Stimulated activated CD4-positive, alpha-beta T cell treated with anti-CD3 and anti-CD28 coated beads, Interleukin-12 subunit alpha, Interleukin-12 subunit beta, amount 100 ng/mL, for 48 hours (primary cell): ENCODE measurements around the gene SLC25A26.
"Not testable (repeated sequence)": the region's sequence is repeated elsewhere in the genome, so short reads cannot be mapped to it uniquely, and the experiment has no call there.

Source experiments
- DNase-seq, 3 donors: peaks; one replicate each; pipeline ENCODE4 v3.0.0-alpha.2; 2020; ENCODE audit warnings: low read depth in 2 of 3, low spot score in 1 of 3

The SLC25A26 gene

DNA sequence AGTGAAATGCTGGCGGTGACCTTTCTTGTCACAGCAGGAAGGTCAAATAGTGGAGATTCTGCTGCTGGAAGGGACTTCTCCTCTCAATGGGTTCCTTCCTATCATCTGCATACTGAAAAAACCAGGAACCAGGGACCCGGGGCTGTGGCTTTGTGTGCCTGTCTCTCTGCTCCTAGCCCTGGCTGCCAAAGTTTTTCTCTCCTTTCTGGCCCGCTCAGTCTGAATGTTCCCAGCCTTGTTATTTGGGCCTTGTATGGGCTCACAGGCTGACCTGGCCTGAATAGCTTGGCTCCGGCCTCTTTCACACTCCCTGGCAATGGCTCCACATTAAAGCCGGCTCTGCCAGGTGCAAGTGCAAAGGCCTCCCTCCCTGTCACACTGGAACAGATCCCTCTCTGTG lies 185.4 kb downstream of the SLC25A26 start:
- DNase-seq = no peak

GRCh38 chr3:66406831-66407610 lies 186.2 kb downstream of the SLC25A26 start:
- DNase-seq = no peak

DNA sequence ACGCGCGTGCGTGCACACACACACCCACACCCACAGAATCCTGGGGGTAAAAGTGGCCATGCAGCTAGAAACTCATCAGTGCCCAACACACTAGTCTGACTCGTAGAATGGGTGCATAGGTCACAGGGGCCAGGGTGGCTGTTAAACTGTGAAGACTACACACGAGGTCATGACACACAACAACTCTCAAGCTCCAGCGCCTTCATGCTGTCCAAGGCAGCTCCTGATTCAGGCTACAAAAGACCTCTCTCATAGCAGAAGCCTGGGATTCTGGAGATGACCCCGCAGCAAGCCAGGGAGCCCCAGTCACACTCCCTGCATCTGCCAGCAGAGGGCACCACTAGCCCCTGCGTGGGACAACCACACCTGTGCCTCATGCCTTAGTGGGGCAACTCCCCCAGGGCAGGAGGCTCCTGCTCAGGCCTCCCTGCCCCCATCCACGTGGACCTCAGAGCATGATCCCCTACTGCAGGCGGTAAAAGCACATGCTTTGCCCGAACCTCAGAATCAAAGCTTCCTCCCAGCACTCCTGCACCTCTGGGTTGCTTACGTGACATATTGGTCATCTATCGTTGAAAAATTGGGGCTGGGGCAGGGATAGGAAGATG lies 186.9 kb downstream of the SLC25A26 start:
- peak; percentile 63 to 71 (median 67) for DNase-seq

DNA sequence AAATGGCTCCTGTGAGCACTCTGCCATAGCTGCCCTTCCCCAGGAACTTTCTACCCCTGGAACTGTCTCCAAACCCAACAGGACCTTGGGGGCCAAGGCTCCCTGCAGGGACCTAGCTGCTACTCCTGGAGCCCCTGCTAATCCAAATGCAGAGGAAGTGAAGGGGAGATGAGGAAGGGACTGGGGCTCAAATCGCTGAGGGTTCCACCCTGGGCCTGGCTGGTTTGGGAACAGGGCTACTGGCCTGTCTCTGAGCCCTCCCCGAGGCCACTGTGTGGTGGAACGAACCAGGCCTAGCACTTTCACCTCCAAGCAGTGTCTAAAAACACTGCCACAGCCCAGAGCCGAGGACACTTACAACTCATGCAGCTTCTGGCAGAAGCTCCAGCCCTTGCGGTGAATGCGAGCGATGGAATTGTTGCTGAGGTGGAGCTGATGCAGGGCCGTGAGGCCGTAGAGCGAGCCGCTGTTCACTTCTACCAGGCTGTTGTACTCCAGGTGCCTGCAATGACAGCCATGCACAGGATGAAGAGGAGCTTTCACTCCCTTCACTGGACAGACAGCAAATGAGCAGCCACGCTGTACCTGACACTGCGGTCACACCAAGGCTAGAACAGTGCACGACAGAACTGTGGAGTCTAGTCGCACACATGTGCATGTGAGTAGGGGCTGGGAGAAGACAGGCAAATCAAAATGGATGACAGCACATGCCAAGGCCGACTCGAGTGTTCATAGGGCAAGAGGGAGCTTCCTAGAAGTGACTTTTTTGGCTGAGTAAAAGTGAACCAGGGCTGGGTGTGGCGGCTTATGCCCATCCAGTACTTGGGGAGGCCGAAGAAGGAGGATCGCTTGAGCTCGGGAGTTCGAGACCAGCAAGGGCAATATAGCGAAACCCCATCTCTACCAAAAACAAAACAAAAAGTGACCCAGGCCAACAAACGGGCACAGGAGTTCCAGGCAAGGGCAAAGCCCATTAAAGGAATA lies 189.3 kb downstream of the SLC25A26 start:
- DNase-seq = no peak

DNA sequence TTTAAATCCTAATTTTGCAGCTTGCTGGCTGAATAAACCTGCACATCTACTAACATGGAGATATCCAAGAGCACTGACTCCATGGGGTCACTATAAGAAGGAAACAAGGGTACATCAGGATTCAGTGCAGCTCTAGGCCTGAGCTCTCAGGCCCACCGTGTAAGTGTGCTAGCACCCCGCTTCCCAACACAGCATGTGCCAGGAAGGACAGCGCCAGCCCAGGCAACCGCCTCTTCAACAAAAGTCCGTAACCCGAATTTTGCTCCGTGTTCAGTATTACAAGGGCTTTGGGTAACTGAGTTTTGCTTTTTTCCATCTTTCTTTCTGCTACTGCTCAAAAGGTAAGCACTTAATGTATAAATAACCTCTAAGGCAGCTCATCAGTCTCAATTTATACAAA lies 190.2 kb downstream of the SLC25A26 start:
- no peak for DNase-seq

GRCh38 chr3:66411474-66411873 lies 190.7 kb downstream of the SLC25A26 start:
- DNase-seq = no peak

DNA sequence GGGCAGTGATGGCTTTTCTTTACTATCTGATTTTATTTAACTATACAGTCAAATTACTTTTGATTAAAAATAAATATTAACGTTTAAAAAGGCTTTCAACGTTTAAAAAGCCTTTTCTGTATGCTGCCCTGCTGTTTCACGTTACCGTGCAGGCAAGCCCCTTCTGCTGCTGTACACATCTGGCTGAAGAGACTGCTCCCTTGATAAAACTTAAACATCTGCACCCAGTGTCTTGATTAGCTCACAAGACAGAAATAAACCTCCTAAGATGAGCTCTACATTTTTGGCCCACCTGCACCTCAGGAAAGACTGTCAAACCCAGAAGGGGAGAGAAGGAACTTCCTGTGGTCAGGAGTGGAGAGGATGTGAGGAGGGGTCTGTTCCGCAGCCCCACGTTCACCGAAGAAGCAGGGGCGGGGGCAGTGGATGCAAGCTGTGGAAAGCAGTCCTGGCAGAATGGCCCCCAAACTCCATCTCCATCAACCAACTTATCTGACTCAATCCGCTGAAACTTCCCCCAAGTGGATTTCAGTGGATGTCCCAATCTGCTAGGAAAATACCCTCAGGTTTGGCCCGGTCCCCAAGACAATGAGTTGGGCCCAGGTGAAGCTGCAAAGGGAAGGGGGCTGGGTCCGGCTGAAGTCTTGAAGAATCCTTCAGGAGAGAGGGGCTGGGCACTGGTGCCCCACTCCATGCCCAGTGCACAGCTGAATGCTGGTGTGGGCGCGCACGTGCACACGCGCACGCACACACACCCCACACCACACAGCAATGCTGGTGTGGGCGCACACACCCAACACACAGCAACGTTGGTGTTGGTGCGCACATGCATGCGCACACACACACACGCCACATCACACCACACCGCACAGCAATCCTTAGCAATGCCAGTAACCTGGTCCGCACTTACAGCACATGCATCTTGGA lies 191.4 kb downstream of the SLC25A26 start:
- DNase-seq = no peak

GRCh38 chr3:66413151-66413751 lies 192.4 kb downstream of the SLC25A26 start:
- no peak for DNase-seq

- no peak for DNase-seq
Measured at GRCh38 chr3:66414846-66415245, 194.0 kb downstream of the SLC25A26 start.

DNA sequence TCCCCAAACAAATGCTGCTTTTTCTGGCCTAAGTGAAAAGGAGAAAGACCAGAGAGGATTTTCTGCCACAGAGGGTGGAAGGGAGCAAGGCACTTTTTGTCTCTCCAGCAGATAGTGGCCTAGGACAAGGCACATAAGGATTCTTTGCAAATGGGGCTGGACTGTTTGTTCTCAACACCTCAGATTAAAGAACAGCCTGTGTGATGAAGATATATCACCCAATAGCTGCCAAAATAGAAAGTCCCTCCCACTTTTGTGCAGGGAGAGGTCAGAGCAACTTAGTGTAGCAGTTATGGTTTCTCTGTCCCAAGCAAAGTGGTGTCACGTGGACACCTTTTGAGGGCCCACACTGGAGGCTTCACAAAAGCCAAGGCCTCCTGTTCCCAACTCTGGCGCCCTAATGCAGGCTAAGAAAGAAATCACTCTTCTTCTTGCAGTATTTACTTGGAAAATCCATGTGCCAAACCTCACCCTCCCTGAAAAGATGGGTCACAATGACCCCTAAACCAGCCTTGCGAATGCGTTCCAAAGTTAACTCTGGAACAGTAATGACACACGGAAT lies 195.1 kb downstream of the SLC25A26 start:
- no peak for DNase-seq

GRCh38 chr3:66416556-66417304 lies 195.9 kb downstream of the SLC25A26 start:
- DNase-seq = no peak

DNA sequence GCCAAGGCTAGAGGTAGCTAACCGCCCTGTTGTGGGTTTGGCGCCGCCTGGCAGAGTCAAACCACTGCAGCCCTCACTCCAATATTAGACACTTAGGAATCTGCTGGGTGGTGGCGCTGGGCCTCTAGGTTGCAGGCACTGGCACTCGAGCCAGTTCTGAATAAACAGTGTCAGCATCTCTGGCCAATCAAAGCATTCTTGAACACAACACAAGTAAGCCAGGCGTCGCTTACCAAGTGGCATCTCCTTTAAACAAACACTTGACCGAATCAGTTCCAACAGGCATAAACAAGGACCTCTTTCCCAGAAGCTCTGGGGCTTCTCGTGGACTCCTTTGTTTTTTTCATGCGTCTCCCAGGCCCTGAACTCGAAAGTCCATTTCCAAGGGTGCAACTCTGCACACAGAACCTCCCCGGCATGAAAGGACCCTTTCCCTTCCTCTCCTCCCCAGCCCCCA lies 197.7 kb downstream of the SLC25A26 start:
- no peak for DNase-seq

DNA sequence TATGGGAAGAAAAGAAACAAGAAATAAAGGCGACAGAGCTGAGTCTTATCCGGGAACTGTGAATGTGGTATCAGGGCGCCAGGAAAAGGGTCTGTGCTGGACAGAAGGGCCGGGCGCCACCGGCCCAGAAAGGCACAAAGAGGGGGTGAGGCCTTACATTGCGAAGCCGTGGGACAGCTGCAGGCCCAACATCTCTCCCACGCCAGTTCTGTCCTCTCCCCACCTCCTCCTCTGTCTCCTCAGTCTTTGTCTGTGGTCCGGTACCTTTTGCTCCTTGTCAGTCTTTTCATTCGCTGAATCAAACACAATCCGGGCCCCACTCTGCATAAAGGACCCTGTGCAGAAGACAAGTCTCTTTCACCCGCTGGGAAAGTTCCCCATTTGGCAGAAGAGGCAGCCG lies 198.2 kb downstream of the SLC25A26 start:
- no peak for DNase-seq

DNA sequence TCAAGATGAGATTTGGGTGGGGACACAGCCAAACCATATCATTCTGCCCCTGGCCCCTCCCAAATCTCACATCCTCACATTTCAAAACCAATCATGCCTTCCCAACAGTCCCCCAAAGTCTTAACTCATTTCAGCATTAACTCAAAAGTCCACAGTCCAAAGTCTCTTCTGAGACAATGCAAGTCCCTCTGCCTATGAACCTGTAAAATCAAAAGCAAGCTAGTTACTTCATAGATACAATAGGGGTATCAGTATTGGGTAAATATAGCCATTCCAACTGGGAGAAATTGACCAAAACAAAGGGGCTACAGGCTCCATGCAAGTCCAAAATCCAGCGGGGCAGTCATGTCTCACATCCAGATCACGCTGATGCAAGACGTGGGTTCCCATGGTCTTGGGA lies 200.3 kb downstream of the SLC25A26 start:
- DNase-seq = not testable (repeated sequence)

DNA sequence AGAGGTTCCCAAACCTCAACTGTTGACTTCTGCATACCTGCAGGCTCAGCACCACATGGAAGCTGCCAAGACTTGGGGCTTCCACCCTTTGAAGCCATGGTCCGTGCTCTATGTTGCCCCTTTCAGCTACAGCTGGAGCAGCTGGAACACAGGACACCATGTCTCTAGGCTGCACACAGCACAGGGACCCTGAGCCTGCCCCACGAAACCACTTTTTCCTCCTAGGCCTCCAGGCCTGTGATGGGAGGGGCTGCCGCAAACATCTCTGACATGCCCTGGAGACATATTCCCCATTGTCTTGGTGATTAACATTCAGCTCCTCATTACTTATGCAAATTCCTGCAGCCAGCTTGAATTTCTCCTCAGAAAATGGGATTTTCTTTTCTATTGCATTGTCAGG lies 201.1 kb downstream of the SLC25A26 start:
- not testable (repeated sequence) for DNase-seq

DNA sequence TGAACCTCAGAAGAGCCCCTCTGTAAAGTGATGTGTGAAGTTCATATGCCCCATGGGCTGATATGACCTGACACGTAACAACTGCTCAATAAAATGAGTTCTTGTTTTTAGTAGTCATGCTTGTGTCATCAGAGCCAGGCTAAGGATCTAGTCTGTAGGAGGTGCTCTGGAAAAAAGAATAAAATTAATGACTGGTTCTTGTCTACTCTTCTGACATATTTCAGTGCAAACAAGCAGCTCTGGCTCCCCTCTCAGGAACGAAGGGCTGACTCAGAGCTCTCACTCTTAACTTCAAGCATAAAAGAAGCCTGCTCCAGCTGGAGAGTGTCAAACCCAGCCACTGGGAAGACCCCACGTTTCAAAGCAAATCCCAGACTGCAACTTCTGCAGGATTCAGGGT lies 203.0 kb downstream of the SLC25A26 start:
- no peak for DNase-seq

GRCh38 chr3:66425032-66425431 lies 204.2 kb downstream of the SLC25A26 start:
- DNase-seq = no peak

GRCh38 chr3:66425576-66426114 lies 204.8 kb downstream of the SLC25A26 start:
- no peak for DNase-seq

GRCh38 chr3:66426135-66426534 lies 205.3 kb downstream of the SLC25A26 start:
- DNase-seq = no peak
